Glomerular visceral epithelial cell (primary cell): Measurements from ENCODE around the gene TRIM28.

Source experiments
- DNase-seq: peaks from one replicate; pipeline ENCODE4 v3.0.0-alpha.2; 2016; ENCODE audit errors: extremely low spot score

Gene TRIM28

DNA sequence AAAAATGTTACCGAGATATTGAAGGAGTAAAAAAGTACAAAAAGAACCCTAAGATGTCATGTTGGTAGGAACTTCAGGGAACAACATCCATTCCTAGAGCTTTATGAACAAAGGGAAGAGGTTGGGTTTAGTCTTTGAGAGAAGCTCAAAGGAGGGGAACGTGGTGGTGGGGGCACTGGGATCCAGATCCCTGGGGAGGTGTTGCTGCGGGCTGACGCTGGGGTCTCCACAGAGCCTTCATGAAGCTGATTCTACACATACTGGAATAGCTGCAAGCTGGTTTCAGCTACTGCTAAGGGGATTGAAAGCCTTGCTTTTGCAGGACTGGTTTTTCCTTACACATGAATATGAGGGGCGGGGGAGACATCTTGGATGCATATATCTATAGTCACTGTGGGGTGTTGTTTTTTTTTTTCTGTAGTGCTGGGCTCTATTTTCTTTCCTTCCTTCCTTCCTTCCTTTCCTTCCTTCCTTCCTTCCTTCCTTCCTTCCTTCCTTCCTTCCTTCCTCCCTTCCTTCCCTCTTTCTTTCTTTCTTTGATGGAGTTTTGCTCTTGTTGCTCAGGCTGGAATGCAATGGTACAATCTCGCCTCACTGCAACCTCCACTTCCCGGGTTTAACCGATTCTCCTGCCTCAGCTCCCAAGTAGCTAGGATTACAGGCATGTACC lies 35.7 kb downstream of the TRIM28 start:
- DNase-seq: no peak

DNA sequence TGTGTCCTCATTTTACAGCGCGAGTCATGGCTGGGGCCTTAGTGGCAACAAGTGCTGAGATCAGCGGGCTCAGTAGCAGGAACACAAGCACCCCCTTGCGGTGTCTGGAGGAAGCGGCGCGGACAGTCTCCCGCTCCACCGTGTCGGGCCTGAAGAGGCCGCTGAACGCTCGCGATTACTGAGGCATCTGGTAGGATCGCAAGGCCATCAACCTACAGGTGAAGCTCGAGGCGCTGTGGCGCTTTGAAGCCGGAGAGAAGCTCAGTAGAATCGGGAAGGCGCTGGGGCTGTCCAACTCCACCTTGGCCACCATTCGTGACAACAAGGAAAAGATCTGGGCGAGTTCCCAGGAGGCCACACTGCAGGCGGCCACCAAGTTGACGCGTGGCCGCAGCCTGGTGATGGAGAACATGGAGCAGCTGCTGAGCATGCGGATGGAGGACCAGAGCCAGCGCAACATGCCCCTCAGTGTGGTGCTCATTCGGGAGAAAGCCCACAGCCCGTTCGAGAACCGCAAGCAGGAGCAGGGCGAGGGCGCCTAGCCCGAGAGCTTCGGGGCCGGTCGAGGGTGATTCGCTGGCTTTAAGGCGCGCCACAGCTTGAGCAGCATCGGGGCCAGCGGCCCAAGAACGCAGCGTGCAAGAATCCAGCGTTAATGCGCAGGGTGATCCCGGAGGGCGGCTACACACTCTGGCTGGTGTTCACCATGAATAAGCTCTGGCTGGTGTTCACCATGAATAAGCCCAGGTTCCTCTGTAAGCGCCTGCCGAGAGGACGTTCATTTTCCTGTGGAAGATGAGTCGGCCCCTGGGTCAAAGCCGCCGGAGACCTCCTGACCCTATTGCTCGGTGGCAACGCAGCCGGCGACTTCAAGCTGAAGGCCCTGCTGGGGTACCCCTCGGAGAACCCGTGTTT lies 37.6 kb downstream of the TRIM28 start:
- no peak for DNase-seq

DNA sequence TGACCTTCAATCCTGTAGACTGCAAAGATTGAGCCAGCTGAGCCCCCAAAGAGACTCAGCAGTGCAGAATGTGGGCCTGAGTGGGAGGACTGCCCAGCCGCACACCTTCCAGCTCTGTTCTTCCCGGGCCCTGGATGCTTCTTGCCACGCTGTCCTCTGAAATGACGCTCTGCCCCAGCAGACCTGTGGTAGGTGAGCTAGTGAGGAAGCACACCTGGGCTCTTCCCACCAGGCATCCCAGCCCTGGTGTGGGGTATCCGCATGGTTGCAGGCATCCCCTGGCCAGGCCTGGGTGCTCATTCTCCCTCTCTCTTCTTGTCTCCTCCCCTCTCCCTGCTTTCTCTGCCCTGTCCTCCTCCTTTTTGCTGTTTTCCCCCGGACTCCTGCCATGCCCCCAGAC lies 39.1 kb downstream of the TRIM28 start:
- DNase-seq: no peak

DNA sequence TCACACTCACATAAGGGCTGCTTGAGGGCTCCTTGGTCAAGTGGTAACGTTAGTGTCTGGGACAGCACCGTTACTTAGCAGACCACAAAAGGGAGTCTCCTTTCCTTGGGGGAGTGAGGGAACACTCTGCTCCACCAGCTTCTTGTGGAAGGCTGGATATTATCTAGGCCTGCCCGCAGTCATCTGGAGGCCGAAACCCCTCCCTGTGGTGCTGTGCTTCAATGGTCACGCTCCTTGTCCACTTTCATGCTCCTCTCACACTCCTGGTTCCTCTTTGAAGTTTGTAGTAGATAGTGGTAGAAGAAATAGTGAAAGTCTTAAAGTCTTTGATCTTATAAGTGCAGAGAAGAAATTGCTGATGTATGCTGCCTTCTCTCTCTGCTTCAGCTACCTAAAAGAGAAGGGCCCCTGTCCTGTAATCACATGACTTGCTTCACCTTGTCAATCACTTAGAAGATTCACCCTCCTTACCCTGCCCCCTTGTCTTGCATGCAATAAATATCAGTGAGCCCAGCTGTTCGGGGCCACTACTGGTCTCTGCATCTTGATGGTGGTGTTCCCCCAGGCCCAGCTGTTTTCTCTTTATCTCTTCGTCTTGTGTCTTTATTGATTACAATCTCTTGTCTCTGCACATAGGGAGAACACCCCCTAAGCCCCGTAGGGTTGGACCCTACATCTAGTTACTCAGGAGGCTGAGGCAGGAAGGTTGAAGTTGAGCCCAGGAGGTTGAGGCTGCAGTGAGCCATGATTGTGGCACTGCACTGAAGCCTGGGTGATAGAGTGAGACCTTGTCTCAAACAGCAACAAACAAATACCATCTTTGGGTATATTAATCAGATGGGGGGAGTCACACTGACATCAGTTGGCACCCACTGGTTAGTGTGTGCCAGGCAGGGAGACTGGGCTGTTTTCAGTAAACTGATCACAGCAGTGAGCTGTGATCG lies 40.9 kb downstream of the TRIM28 start:
- no peak for DNase-seq

DNA sequence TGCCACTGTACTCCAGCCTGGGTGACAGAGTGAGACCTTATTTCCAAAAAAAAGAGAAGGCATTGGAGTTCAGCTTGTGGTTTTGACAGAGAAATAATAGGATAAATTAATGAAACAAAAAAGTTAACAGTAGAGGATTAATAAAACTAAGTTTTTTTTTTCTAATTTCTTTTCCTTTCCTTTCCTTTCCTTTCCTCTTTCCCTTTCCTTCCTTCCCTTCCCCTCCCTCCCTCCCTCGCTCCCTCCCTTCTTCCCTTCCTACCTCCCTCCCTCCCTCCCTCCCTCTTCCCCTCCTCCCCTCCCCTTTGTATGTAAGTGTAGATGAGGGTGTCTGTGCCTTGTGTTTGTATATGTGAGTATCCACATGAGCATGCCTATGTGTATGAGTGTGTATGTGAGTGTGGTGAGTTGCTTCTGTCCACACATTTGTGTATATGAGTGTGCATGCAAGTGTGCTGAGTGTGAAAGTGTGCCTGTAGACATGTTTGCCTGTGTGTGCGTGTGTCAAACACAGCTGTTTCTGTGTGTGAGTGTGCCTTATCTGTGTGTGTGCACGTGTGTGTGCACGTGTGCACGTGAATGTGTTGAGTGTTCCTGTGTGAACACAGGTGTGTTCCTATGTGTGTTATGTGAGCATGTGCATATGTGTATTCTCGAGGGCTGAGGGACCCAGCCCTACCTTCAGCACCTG lies 41.7 kb downstream of the TRIM28 start:
- no peak for DNase-seq

DNA sequence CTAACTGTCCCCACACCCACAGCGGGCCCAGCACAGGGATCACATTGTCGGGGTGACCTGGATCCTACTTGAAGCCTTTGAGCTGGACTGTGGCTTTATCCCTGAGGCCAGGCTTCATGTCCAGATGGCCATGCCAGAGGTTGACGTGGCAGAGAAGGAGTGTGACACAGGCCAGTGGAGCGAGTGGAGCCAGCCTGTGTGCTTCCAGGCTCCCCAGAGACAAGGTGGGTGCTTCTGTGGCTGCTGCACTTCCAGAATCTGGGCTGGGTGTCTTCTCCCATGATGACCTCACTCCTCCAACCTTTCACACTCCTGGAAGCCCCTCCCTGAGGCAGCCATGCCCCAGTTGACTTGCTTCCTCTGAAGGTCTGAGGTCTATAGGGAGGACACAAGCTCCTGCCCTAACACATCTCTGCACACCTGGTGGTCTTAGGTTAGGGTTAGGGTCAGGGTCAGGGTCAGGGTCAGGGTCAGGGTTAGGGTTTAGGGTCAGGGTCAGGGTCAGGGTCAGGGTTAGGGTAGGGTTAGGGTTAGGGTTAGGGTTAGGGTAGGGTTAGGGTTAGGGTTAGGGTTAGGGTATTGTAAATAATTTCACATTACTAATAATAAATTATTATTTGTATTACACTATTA lies 42.4 kb downstream of the TRIM28 start:
- no peak for DNase-seq
